ENCODE measurements around the gene MGAT1. TPM values are rescaled to one million over a fixed set of nuclear protein-coding genes. Genes with fewer than 3 reads are reported as not detected.

Gene MGAT1
- total RNA-seq = 78.3 and 82.9 TPM in 2 replicates

DNA sequence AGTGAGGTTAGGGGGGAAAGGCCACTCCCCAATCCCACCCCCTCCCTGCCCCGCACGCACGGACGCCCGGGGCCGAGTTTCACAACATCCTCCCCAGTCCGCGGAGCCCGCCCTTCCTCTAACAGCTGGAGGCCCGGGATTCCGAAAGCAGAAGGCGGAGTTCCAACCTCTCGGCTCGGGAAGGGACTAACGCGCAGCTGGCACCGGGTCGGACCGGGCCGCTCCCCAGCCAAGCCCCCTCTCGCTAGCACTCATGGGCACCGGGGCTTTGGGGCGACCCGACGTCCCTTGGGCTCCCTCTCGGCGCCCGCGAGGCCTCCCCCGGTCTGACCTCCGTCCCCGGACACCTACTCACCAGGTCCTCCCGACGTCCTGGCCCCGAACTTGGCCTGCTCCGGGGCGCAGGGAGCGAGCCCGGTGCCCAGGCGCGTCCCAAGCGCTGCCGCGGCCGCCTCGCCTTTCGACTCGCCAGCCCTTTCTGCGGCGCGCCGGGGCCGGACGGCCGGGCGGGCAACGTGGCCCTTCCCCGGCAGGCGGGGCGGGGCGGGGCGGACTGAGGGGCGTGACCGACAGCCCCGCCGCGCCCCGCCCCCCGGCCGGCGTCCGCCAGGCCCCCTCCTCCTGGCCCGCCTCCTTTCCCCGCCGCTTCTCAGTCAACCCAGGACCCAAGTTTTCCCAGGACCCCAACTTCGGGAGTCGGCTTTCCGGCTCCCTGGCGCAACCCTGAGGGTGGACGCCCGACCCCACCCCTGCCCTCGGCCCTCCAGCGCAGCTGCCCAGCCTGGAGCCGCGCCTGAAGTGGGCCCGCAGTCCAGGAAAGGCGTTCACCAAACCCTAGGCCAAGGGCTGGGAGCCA is at the start of gene MGAT1:
Gene MGAT1 (minus strand): TSS at position 482 of the 856 bp plus-strand sequence. CDS start 9,835 bp downstream, outside the sequence.

GRCh38 chr5:180739958-180740357 is 62.6 kb downstream of the MGAT1 start, which contains the start of gene OR2Y1:
OR2Y1 (minus strand) TSS chr5:180740058; CDS start chr5:180740058, 0 bp downstream.

Other genes with a start within 250 kb of the MGAT1 start
- gene SCGB3A1, start 211.3 kb downstream of the MGAT1 start, total RNA-seq = not detected in 2 replicates
- under 0.01 and 0.20 TPM in 2 replicates for gene FLT4, start 153.2 kb downstream of the MGAT1 start, total RNA-seq
- gene OR2Y1, start 62.7 kb downstream of the MGAT1 start, total RNA-seq = not detected in 2 replicates
- 12.5 and 15.6 TPM in 2 replicates for gene ZFP62, start 58.5 kb upstream of the MGAT1 start, total RNA-seq
- not detected in 2 replicates for gene BTNL8, start 96.4 kb upstream of the MGAT1 start, total RNA-seq
- gene BTNL3, start 186.0 kb upstream of the MGAT1 start, total RNA-seq = not detected in 2 replicates
- gene BTNL9, start 237.5 kb upstream of the MGAT1 start, total RNA-seq = 0.37 TPM in 1 of 2 replicates, not detected in the other